Type B pancreatic cell (in vitro differentiated cells): ENCODE measurements around the gene KCNQ5. TPM values are rescaled to one million over a fixed set of nuclear protein-coding genes. Genes with fewer than 3 reads are reported as not detected.

ENCODE experiments used
- DNase-seq: peaks from one replicate; pipeline ENCODE4 v3.0.0; 2021; ENCODE audit warnings: mixed read lengths; ENCODE audit not compliant: unreplicated experiment; ENCODE audit errors: extremely low spot score
- H3K27ac Mint-ChIP-seq: 2 replicates; pipeline ENCODE4 v1.8.0; 2021; ENCODE audit warnings: mild to moderate bottlenecking, mixed read lengths
- H3K27me3 Mint-ChIP-seq: 2 replicates; pipeline ENCODE4 v1.8.0; 2021; ENCODE audit warnings: mixed read lengths
- H3K36me3 Mint-ChIP-seq: 2 replicates; pipeline ENCODE4 v1.8.0; 2021; ENCODE audit warnings: mixed read lengths
- H3K4me1 Mint-ChIP-seq: one replicate; pipeline ENCODE4 v1.8.0; 2021; ENCODE audit warnings: mixed read lengths; ENCODE audit not compliant: unreplicated experiment
- H3K4me3 Mint-ChIP-seq: 2 replicates; pipeline ENCODE4 v1.8.0; 2021; ENCODE audit warnings: mild to moderate bottlenecking, mixed read lengths
- H3K9me3 Mint-ChIP-seq: 2 replicates; pipeline ENCODE4 v1.8.0; 2021; ENCODE audit warnings: mixed read lengths
- CTCF ChIP-seq: fragments of 200-600 bp; sonication (generic); conservative IDR thresholded peaks from 2 replicates; pipeline ENCODE4 v1.5.0; 2021; ENCODE audit warnings: antibody characterized with exemption, mild to moderate bottlenecking
- total RNA-seq: library from RNA; stranded (reverse); gene quantifications from 2 replicates; pipeline ENCODE4 v1.2.1, GENCODE V29; 2021; ENCODE audit warnings: low replicate concordance

The KCNQ5 gene
- total RNA-seq, 1 donor from 2014 or later: 1.7 TPM

GRCh38 chr6:72849346-72849745 is 227.5 kb downstream of the KCNQ5 start:
- H3K4me3 Mint-ChIP-seq: no peak overlapping the region
- H3K27ac Mint-ChIP-seq: no peak overlapping the region
- H3K9me3 Mint-ChIP-seq: peaks cover 4% of the 10 kb centered on the region
- H3K4me1 Mint-ChIP-seq: no peaks in the 10 kb centered on the region
- H3K36me3 Mint-ChIP-seq: no peaks in the 10 kb centered on the region
- TF ChIP-seq CTCF: no peak
- DNase-seq: no peak
- H3K27me3 Mint-ChIP-seq: no peaks in the 10 kb centered on the region

DNA sequence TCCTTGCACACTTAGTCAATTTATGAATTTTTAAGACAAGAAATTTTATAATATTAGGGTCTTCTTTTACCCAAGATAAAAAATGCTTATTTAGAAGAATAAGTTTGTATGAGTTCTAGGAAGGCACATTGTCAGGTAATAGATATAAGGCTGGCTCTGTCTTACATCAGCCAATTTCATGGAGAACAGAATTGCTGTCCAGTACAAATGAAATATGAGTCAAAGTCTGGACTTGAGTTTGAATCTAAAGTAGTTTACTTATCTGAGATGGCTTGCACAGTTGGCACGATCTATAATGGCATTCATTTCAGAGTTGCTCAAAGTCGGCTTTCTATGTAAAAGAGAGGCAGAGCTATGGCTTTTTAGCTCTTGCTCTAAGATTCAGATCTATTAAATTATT is 228.2 kb downstream of the KCNQ5 start:
- Mint-ChIP-seq H3K27me3 (no peaks in the 10 kb centered on the region), H3K27ac (no peak overlapping the region), H3K9me3 (peaks cover 4% of the 10 kb centered on the region), H3K36me3 (no peaks in the 10 kb centered on the region), H3K4me3 (no peak overlapping the region), H3K4me1 (no peaks in the 10 kb centered on the region)
- no peak for TF ChIP-seq CTCF
- DNase-seq: no peak

- DNase-seq: no peak
- no peak for TF ChIP-seq CTCF
- Mint-ChIP-seq H3K4me1 (no peaks in the 10 kb centered on the region), H3K27ac (peak overlapping the region; percentile 10), H3K4me3 (no peak overlapping the region), H3K36me3 (no peaks in the 10 kb centered on the region), H3K9me3 (peaks cover 4% of the 10 kb centered on the region), H3K27me3 (no peaks in the 10 kb centered on the region)
Observed at GRCh38 chr6:72850469-72850868, 228.6 kb downstream of the KCNQ5 start.

- no peaks in the 10 kb centered on the region for H3K9me3 Mint-ChIP-seq
- H3K36me3 Mint-ChIP-seq: no peaks in the 10 kb centered on the region
- no peaks in the 10 kb centered on the region for H3K4me1 Mint-ChIP-seq
- H3K4me3 Mint-ChIP-seq: no peak overlapping the region
- no peak overlapping the region for H3K27ac Mint-ChIP-seq
- no peaks in the 10 kb centered on the region for H3K27me3 Mint-ChIP-seq
- DNase-seq: no peak
- no peak for TF ChIP-seq CTCF
Observed at GRCh38 chr6:72855471-72855870, 233.6 kb downstream of the KCNQ5 start.

DNA sequence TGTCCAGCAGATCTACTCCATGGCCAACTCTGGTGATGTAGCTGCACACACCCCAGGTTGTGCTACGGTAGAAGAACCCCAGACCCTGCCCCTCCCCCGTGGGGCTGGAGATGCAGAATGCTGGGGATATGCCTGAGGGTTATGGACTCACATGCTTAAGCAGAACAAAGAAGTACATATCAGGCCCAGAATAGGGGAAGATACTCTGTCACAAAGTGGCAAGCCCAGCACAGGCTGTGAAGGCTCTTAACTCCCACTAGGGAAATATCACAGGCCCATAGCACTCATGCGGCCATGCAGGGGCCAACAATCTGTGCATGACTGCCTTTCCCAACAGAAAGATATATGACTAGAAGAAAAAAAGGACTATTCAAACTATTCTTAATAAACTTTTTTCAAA is 234.9 kb downstream of the KCNQ5 start:
- TF ChIP-seq CTCF: no peak
- no peaks in the 10 kb centered on the region for H3K36me3 Mint-ChIP-seq
- no peaks in the 10 kb centered on the region for H3K4me1 Mint-ChIP-seq
- H3K4me3 Mint-ChIP-seq: no peak overlapping the region
- H3K9me3 Mint-ChIP-seq: no peaks in the 10 kb centered on the region
- H3K27me3 Mint-ChIP-seq: no peaks in the 10 kb centered on the region
- no peak for DNase-seq
- no peak overlapping the region for H3K27ac Mint-ChIP-seq
